HL-60/S4 treated with retinoic acid at 250 ng/mL for 4 days and 3 days (cell line): ENCODE results near the gene CKS1B.

Experiments
- in situ Hi-C: fragments of 300-500 bp; cut with MboI; formaldehyde crosslinking; loops from 2 replicates; pipeline ENCODE4 v1.7.0; 2022; ENCODE audit warnings: low sequenced_read_pairs

CKS1B gene

GRCh38 chr1:155000726-155001424, 26.4 kb downstream of the CKS1B start:
- in situ Hi-C loops: no loop called here

GRCh38 chr1:155001425-155001674, 26.9 kb downstream of the CKS1B start:
- in situ Hi-C loops: no loop called here

GRCh38 chr1:155001675-155002463, 27.4 kb downstream of the CKS1B start:
- in situ Hi-C loops: no loop called here

GRCh38 chr1:155002464-155003226, 28.2 kb downstream of the CKS1B start, which contains the start of gene ZBTB7B:
Gene ZBTB7B, plus strand, starts transcription at chr1:155002802. Its CDS starts 11,859 bp downstream, at chr1:155014661.
- in situ Hi-C loops: no loop called here

GRCh38 chr1:155003227-155003765, 28.8 kb downstream of the CKS1B start:
- in situ Hi-C loops: no loop called here

- in situ Hi-C loops: no loop called here
Measured at GRCh38 chr1:155003766-155004351, 29.4 kb downstream of the CKS1B start.

- in situ Hi-C loops: no loop called here
Measured at GRCh38 chr1:155004352-155005075, 30.0 kb downstream of the CKS1B start.

- in situ Hi-C loops: no loop called here
Measured at GRCh38 chr1:155005076-155006011, 30.9 kb downstream of the CKS1B start.

GRCh38 chr1:155006601-155007101, 32.2 kb downstream of the CKS1B start:
- in situ Hi-C loops: no loop called here

- in situ Hi-C loops: no loop called here
Measured at GRCh38 chr1:155007251-155007828, 32.9 kb downstream of the CKS1B start.

- in situ Hi-C loops: no loop called here
Measured at GRCh38 chr1:155008015-155008941, 33.8 kb downstream of the CKS1B start.

GRCh38 chr1:155009221-155009711, 34.8 kb downstream of the CKS1B start:
- in situ Hi-C loops: no loop called here

GRCh38 chr1:155009742-155010141, 35.3 kb downstream of the CKS1B start:
- in situ Hi-C loops: no loop called here

- in situ Hi-C loops: no loop called here
Measured at GRCh38 chr1:155010211-155010918, 35.9 kb downstream of the CKS1B start.

- in situ Hi-C loops: no loop called here
Measured at GRCh38 chr1:155011004-155011416, 36.5 kb downstream of the CKS1B start.

GRCh38 chr1:155011437-155012025, 37.0 kb downstream of the CKS1B start:
- in situ Hi-C loops: no loop called here
